Measurements from ENCODE around the gene OR10D3.
"Not testable (repeated sequence)": the region's sequence is repeated elsewhere in the genome, so short reads cannot be mapped to it uniquely, and the experiment has no call there.

Gene OR10D3, protein sequence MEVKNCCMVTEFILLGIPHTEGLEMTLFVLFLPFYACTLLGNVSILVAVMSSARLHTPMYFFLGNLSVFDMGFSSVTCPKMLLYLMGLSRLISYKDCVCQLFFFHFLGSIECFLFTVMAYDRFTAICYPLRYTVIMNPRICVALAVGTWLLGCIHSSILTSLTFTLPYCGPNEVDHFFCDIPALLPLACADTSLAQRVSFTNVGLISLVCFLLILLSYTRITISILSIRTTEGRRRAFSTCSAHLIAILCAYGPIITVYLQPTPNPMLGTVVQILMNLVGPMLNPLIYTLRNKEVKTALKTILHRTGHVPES

DNA sequence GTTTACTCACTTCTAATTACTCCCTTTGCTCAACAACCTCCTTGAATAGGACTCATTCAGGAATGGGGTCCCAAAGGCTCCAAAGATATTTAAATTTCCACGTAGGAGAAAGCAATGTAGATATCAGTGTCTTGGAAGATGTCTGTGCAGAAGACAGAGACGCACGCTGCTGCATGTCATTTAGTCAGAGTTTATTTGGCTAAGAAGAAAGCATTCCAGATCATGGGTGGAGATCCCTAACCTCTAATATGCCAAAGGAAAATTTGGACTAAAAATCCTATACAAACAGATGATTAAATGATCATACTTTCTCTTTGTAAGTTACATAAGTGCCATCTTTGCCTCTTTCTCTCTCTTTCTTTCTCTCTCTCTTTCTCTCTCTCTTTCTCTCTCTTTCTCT, at the start of gene OR10D3:
OR10D3 (plus strand) TSS at position 278 of the 400 bp plus-strand sequence. CDS start 1,925 bp downstream, outside the sequence.
- DNase-seq: no peak

DNA sequence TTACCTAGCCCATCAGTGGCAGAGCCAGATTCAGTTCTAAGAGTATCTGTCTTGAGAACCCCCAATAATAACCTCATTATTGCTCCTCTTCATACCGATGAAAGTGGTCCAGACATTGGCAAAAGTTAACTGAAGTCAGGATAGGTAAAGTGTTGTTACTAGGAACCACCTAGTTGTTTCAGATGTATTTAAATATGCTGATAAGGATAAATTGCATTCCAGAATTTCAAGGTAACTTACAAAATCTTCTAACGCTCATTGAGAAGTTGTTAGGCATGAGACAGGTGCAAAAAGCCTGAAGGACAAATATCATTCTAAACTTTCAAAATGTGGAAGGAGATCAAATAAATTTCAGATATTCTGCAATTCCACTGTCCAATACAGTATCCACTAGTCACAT, 40.1 kb upstream of the OR10D3 start:
- DNase-seq: no peak

DNA sequence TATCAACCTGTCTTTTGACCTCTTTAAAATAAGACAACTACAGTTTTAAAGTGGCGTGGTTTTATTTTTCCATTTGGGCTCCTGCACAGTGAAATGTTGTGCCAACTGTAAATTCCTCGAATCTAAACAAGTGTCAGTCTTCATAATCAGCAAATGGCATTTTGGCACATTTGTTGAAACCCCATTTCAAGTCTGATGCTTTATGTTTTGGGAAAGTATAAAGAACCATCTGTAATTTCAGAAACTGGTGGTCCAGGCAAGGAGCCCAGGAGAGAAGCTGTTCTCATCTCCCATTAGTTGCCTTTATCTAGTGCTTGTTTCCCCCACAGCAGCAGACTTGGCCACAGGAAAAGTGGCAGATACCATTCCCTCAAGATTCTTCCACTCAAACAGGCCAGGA, 35.2 kb upstream of the OR10D3 start:
- no peak for DNase-seq

DNA sequence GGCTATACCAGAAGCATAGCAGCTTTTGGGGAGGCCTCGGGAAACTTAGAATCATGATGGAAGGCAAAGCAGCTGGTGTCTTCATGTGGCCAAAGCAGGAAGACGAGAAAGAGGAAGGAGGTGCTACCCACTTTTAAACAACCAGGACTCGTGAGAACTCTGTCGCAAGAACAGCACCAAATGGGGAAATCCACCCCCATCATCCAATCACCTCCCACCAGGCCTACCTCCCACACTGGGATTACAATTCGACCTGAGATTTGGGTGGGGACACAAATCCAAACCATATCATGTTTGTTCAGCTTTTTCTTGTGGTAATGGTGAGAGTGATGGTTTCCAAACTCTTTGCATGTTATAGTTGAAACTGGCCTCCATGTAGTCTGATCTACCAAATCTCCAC, 32.5 kb upstream of the OR10D3 start:
- DNase-seq: no peak

DNA sequence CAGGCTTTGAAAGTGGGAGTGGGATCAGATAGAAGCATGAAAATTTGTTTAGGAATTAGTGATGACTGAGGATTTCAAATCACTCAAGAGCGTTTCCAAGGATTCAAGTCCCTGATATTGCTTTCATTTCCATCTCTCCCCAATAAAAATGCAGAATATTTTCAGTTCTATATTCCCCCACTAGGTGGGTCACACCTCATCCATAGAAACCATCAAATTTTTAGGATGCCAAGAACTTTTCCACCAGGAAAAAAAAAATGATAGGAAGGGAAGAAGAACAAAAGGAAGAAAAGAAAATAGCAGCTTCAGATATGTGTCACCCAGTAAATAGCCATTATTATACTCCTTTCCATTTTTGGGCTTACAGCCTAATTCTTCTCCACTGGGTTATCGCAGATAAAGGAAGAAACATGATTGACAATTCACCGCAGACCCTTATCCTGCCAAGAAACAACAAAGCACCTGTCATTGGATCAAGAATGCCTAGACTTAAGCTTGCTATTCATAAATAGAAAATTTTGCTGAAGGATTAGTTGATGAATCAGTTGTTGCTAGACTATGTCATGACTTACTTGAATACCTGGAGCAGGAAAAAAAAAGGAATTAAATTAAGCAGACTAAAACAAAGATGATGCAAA, 30.3 kb upstream of the OR10D3 start:
- no peak for DNase-seq

DNA sequence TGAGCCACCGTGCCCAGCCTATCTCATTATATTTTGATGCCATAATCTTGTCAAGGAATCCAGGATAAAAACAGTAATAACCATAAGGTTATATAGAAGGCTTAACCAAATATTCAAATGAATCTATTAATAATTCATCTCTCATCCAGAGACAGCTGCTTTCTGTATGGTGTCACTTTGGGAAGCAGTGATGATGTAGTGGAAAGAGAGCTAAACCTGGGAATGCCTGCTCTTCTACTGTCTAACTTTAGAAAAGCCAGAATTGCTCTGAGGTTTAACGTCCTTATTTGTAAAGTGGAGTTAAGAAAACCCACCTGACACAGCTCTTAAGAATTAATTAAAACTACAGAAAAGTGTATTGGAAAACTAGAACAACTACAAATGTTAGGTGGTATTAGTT, 29.3 kb upstream of the OR10D3 start:
- no peak for DNase-seq

DNA sequence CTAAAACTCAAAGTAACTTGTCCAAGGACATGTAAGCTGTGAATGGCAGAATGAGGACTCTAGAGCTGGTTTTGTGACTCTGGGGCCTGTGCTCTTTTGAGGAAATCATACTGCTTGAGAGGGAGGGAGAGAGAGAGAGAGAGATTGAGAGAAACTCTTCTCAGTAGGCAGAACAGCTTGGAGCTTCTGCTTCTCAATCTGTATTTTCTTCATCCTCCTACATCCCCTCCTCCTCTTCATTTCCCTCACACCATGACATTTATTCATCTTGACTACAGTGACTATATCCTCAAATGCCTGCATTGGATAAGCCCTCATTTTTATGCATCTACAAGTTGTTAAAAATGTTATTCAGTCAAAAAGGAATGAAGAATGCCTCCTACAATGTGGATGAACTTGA, 23.7 kb upstream of the OR10D3 start:
- DNase-seq: no peak

DNA sequence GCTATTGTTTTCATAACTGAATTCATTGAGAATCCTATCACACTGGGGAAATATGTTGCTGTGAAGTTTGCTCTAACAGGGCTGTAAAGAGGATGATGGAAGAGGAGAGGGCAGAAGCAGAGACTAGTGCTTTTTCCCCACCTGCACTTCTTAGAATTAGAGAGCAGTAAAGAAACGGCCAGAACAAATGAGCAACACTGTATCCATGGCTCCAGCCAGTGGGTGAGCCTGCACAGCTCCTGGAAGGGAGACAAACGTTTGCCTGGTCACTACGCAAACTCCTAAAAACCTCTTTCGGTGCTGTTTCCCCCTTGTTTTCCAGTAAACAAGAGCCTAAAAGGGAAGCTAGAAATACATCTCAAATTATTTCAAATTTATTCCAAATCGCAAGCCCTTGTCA, 22.2 kb upstream of the OR10D3 start:
- no peak for DNase-seq

DNA sequence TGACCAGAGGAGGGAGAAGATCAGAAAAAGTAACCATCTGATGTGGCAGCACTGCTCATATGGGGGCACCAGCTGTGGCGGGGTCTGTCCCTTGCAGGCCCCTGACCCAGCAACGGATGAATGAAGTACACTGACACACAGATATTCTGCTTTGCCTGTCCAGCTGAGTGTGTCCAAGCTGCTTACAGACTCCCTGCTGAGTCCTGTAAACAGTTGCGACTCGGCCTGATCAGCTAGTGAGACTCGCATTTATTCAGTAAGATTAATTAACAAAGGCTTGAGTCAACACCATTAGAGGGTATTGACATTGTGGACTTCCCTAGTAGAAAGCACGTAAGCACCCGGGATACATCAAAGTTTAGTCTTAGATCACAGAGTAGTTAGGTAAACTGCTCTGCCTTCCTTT, 15.3 kb upstream of the OR10D3 start:
- DNase-seq: no peak

DNA sequence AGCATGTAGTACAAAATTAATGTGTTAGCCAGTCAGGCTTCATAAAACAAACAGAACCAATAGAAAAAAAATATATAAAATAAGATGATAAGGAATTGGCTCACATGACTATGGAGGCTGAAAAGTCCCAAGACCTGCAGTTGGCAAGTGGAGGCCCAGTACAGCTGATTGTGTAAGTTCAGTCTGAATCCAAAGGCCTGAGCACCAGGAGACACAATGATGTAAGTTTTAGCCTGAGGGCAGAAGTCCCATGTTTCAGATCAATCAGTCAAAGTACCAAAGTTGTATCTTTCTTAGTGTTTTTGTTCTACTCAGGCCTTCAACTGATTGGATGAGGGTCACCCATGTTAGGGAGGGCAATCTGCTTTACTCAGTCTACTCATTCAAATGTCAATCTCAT, 14.3 kb upstream of the OR10D3 start:
- DNase-seq: no peak

DNA sequence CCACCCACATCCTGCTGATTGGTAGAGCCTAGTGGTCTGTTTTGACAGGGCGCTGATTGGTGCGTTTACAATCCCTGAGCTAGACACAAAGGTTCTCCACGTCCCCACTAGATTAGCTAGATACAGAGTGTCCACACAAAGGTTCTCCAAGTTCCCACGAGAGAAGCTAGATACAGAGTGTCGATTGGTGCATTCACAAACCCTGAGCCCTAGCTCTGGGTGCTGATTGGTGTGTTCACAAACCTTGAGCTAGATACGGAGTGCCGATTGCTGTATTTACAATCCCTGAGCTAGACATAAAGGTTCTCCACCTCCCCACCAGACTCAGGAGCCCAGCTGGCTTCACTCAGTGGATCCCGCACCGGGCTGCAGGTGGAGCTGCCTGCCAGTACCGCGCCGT, 12.8 kb upstream of the OR10D3 start:
- not testable (repeated sequence) for DNase-seq

DNA sequence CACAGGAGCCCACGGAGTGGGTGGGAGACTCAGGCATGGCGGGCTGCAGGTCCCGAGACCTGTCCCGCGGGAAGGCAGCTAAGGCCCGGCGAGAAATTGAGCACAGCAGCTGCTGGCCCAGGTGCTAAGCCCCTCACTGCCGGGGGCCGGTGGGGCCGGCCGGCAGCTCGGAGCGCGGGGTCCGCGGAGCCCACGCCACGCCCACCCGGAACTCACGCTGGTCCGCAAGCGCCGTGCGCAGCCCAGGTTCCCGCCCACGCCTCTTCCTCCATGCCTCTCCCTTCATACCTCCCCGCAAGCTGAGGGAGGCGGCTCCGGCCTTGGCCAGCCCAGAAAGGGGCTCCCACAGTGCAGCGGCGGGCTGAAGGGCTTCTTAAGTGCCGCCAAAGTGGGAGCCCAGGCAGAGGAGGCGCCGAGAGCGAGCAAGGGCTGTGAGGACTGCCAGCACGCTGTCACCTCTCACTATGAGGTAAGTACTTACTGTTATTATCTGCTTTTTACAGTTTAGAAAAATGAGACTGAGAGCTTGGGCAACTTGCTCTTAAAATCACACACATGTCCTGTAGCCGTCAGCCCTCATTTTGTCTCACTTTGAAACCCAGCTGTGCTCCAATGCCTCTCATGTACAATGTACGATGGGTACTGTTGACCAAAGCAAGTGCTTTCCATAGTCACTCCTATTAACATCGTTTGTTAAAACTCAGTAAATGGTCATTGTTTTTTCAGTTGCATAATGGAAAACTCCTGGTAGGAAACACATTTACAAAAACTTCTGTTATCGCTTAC, 12.2 kb upstream of the OR10D3 start:
- no peak for DNase-seq

DNA sequence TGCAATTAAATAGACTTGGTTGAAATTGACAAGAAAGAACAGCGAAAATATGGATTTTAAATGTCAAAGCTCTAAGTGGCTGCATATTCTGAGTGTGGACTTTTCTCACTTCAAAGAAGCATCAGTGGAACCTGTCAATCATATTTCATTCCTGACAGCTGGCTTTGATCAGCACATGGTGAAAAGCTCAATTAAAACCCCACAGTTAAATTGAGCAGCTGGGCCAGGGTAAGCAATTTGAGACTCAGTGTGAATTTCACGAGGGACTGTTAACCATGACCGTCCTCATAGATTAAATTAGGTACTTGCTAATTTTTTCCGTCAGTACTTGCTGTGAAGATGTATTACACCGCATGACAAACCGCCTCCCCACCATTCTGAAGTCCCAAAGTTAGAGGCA, 11.0 kb upstream of the OR10D3 start:
- no peak for DNase-seq

DNA sequence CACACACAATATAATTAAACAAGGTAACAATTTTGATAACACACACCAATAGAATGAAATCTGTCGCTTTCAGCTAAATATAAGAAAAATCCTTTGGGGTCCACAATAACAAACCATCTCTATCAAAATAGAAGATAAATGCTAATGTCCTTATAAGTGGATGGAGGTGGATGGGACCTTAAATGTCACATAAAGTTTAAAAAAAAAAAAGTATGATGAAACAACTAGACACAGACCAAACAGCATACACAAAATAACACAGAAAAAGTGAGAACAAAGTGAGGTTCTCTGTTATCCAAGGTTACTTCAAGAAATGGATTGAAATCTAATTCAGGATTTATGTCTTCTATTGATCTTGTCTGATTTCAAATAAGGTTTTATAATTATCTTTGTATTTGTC, 10.5 kb upstream of the OR10D3 start:
- no peak for DNase-seq

DNA sequence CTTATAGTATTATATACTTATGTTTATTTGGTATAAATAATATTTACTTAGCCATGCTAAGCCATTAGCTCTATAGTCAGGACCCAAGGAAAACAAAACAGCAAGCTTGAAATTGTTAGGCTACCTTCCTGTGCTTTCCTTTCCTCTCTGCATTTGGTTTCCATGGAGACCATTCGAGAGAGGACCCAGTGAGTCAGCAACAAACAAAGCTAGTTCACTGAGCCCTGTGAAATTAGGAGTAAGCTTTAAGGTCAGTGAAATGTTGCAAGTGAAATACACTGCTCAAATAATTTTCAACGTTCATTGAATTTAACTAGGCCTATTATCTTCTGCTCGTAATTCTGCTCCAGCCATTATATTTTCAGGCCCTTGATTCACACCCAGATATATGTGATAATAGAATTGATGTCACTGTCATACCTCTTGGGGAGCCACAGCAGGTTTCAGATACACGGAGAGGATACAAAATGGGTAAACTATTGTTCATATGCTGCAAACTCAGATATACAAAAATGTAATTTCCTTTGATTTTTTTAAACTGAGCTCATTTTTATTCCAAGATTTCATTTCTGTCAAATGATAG, 9.1 kb upstream of the OR10D3 start:
- DNase-seq: no peak

DNA sequence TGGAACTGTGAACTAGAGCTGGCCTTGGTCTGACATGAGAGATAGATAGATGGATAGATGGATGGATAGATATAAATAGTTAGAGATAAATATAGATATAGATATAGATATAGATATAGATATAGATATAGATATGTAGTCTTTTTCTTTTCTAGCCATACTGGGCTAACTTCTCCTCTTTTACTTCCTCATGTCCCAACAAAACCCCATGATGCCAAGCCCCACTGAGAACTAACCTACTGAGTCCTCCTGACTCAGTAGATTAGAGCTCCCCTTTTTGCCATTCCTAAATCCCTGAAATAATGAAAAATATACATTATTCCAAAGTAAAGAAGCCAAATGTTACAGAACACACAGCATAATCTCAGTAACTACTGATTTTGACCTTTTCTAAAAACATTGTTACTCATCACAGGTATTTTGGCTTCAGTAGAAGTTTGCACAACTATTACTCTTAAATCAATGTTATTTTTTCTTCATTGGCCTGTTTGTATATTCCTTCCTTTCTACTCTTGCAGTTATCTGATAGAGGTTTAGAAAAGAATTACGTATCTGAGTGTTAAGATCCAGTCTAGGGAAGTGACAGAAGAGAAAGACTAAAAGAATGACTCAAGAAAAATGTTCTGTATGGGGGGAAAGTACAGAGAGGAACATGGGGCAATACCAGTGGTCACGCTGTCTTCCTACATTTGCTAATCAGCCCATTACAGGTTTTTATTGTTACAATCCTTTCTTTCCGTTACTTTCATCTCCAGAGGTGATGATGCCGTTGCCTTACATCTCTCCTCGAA, 6.0 kb upstream of the OR10D3 start:
- no peak for DNase-seq

DNA sequence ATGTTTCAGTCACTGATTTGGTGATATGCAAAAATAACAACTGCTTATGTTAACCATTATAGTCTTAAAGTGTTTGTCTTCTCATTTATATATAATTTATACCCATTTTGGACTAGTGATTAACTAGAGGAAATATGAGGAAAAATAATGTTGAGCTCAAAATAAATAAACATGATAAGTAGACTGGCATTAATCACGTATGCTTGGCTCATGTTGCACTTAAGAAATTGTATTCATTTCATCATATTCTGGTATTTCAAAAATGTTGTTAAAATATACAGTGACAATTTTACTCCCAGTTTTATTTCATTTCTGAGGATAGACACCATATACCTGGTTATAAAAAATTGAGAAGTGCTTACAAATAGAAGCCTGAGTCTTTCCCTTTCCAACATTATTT, 3.8 kb upstream of the OR10D3 start:
- no peak for DNase-seq

DNA sequence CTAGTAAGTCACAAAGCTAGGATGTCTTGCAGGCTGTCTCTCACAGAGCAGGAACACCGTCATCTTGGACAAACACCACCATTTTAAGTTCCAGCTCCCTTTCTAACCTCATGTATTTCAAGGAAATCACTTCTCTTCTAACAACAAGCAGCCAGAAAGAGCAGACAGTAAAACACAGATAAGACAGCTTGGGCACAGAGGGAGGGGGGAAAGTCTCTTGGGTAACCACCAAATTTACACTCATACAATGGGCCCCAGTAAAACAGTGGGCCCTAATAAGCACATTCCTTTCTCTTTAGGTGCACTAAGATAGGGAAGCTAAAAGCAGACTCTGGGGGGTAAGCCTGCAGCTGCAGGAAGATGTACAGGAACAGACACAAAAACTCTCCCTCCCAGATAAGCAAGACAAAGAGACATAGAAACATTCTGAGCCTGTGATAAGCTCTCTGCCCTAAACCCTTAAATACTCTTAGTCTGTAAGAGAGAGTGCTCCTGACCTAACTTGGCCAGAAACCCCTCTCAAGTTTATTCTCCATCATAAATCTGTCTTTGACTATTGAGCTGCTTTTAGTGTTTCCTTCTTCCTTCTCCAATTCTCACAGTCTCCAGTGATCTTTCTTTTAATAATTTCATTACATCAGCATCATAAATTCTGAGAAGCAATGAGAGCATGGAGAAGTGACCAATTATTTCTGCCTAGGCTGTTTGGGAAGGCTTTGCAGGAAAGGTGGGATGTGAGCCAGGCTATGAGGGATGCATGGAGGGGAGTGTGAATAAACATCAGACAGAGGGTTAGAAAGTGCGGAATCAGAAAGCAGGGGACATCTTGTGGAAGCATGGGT, 7.4 kb downstream of the OR10D3 start:
- DNase-seq: no peak

DNA sequence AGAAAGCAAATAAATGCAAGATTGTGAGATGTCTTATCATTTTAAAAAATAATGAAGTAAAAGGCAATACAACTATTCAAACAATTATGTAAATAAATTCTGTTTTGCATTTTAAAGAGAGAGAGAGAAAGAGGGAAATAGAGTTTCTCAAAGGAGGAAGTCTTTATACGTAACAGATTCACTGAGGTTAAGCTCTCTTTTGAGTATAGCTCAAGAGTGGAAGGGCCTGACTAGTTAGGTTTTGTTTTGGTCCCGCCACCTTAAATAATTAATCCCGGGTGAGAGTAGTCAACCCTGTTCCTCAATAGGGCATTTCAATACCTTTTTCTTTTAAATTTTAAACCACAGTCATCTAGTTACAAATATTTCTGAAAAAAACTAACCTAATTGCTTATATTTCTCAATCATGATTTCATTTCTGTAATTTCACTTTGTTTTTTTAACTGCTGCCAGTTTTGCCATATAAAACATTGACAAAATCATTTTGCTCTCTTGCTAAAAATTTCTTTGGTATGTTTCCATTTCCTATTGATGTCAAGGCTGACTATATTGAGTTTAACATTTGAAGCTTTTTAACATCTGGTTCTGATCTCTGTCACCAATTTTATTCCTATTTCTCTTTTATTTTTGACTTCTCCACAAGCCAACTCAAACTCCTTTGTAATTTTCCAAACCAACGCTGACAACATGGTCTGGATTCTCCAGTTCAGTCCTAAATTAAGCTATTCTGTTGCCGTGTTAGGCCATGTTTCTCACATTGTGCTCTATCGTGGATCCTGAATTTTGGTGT, 10.3 kb downstream of the OR10D3 start:
- DNase-seq: no peak

DNA sequence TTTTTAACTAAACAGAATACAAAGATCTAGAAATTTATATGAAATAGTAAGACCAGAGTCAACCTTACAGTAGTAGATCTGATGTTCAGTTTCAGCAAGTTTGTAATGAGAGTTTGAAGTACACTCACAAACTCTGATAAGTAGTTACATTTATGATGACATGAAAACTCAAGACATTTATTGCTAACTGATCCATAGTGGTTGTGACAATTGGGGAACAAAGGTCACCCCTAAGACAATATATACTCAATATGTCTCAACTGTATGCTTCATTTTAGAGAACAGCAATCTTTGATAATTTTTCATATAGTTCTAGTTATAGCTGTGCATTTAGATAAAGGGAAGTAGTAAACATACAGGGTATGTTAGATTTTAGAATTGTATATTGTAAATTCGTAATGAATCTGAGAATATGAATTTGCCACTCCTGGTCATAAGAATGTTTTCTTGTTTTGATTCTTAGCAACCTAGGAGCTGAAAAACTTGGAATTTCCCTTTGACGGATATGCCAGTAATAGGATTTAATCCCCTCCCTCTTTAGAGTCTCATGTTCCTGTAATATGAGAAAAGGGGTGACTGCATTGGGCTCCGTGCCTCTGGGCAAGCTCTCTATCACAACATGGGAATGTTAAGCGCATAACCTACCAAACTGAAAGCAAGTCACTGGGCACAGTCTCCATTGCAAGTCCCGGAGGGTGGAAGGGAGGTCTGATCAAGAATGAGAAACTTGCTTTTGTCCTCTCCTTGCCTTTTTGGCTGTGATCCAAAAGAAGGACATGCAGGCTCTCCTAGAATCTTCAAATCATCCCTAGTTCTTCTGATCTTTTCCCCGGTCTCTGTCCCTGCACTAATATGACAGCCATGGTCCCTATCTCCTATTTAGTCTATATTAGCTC, 11.4 kb downstream of the OR10D3 start:
- no peak for DNase-seq

Measured in activated T-cell treated with anti-CD3 and anti-CD28 coated beads, Interleukin-2, amount 50 U/mL, for 48 hours (primary cell).